Upper lobe of left lung (tissue), 4 donors: ENCODE data around the gene PRKN.

Source experiments
- CTCF ChIP-seq, 6 experiments: fragments of 450-650 bp in 4 of 6; fragments of 200-600 bp in 2 of 6; sonication (generic) in 2 of 6; IDR thresholded peaks; one replicate each; pipeline ENCODE4 v1.5.1; 2016 to 2019; ENCODE audit warnings: antibody characterized with exemption in 6 of 6
- POLR2A ChIP-seq, 4 donors: fragments of 450-650 bp; IDR thresholded peaks; one replicate each; pipeline ENCODE4 v1.5.1; 2016 to 2017; ENCODE audit warnings: antibody characterized with exemption in 4 of 4, mild to moderate bottlenecking in 2 of 4

- TF ChIP-seq CTCF (IDR thresholded peaks at IDR 0.05) (no peak), POLR2A (IDR thresholded peaks at IDR 0.05) (no peak)
Measured at GRCh38 chr6:162591517-162591916, 136.0 kb downstream of the PRKN start.
